ENCODE results near the gene SHISA6. TPM values are rescaled to one million over a fixed set of nuclear protein-coding genes. Genes with fewer than 3 reads are reported as not detected.

Gene SHISA6
- polyA plus RNA-seq, 1 of the 3 experiments (the other 2 are of a cell fraction): not detected

GRCh38 chr17:11561702-11562101 is 320.7 kb downstream of the SHISA6 start:
- no peaks in the 10 kb centered on the region for H3K9me2 ChIP-seq
- H3K27me3 ChIP-seq (ENCODE audit: insufficient read depth): no peaks in the 10 kb centered on the region
- TF ChIP-seq NFIC (IDR thresholded peaks at IDR 0.05; ENCODE audit: borderline replicate concordance) (no peak), MXI1 (IDR thresholded peaks at IDR 0.05; ENCODE audit: low read depth, low read length) (no peak), RFX5 (IDR thresholded peaks at IDR 0.05; ENCODE audit: low read length) (no peak), RXRA (IDR thresholded peaks at IDR 0.05; ENCODE audit: borderline replicate concordance, low read depth) (no peak), JUND (IDR thresholded peaks at IDR 0.05) (no peak), NRF1 (IDR thresholded peaks at IDR 0.05; ENCODE audit: low read depth, low read length) (no peak), TAF1 (IDR thresholded peaks at IDR 0.05; ENCODE audit: borderline replicate concordance, low read depth, low read length) (no peak), GATA2 (CRISPR knock-in tag; IDR thresholded peaks at IDR 0.05) (no peak), FOXJ3 (CRISPR knock-in tag; IDR thresholded peaks at IDR 0.05) (no peak), FOXM1 (IDR thresholded peaks at IDR 0.05; ENCODE audit: low read depth) (no peak), TEAD4 (IDR thresholded peaks at IDR 0.05; ENCODE audit: borderline replicate concordance, insufficient read depth) (no peak), SIN3A (IDR thresholded peaks at IDR 0.05; ENCODE audit: borderline replicate concordance, low read depth, low read length) (no peak)
- TF ChIP-seq, protein P1, sequence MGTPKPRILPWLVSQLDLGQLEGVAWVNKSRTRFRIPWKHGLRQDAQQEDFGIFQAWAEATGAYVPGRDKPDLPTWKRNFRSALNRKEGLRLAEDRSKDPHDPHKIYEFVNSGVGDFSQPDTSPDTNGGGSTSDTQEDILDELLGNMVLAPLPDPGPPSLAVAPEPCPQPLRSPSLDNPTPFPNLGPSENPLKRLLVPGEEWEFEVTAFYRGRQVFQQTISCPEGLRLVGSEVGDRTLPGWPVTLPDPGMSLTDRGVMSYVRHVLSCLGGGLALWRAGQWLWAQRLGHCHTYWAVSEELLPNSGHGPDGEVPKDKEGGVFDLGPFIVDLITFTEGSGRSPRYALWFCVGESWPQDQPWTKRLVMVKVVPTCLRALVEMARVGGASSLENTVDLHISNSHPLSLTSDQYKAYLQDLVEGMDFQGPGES (IDR thresholded peaks at IDR 0.05; ENCODE audit: low read depth, low read length): no peak
- TF ChIP-seq, protein P2, sequence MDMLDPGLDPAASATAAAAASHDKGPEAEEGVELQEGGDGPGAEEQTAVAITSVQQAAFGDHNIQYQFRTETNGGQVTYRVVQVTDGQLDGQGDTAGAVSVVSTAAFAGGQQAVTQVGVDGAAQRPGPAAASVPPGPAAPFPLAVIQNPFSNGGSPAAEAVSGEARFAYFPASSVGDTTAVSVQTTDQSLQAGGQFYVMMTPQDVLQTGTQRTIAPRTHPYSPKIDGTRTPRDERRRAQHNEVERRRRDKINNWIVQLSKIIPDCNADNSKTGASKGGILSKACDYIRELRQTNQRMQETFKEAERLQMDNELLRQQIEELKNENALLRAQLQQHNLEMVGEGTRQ (IDR thresholded peaks at IDR 0.05; ENCODE audit: borderline replicate concordance, low read depth, low read length): no peak
- H3F3A ChIP-seq (replicated peaks; ENCODE audit: insufficient read depth): no peaks in the 10 kb centered on the region
- H3K4me3 ChIP-seq (ENCODE audit: low read depth in 2 of 2, low read length in 1 of 2): no peak overlapping the region
- H3K4me1 ChIP-seq (ENCODE audit: control insufficient read depth in 1 of 2, insufficient read depth in 2 of 2, low read depth in 1 of 2, low read length in 1 of 2): no peaks in the 10 kb centered on the region; a peak in 1 of 4 replicates
- no peaks in the 10 kb centered on the region for H3K79me2 ChIP-seq (ENCODE audit: insufficient read depth)
- no peak overlapping the region for H2AFZ ChIP-seq (ENCODE audit: low read depth)
- H3K9me3 ChIP-seq: no peaks in the 10 kb centered on the region
- H3K36me3 ChIP-seq (replicated peaks in 1 of 2; ENCODE audit: control insufficient read depth in 1 of 2, insufficient read depth in 2 of 2, low read length in 1 of 2): no peaks in the 10 kb centered on the region
- no peak overlapping the region for H3K9ac ChIP-seq
- no peaks in the 10 kb centered on the region for H4K20me1 ChIP-seq (ENCODE audit: insufficient read depth)
- DNase-seq: no peak
- CTCF ChIA-PET: interaction anchor here (1.0 to 1.3 kb wide), 2 partner anchors 19 to 83 kb away, joined by 3 to 4 read pairs; no protein-coding TSS in a partner anchor
- H3K27ac ChIP-seq (ENCODE audit: low read depth in 2 of 2, low read length in 1 of 2): no peak overlapping the region
- no peak overlapping the region for H3K4me2 ChIP-seq
- POLR2A ChIA-PET: no interaction called here
- WGBS (ENCODE audit: low lambda C conversion rate): 19% methylated on average over 2 of the region's 2 CpGs

DNA sequence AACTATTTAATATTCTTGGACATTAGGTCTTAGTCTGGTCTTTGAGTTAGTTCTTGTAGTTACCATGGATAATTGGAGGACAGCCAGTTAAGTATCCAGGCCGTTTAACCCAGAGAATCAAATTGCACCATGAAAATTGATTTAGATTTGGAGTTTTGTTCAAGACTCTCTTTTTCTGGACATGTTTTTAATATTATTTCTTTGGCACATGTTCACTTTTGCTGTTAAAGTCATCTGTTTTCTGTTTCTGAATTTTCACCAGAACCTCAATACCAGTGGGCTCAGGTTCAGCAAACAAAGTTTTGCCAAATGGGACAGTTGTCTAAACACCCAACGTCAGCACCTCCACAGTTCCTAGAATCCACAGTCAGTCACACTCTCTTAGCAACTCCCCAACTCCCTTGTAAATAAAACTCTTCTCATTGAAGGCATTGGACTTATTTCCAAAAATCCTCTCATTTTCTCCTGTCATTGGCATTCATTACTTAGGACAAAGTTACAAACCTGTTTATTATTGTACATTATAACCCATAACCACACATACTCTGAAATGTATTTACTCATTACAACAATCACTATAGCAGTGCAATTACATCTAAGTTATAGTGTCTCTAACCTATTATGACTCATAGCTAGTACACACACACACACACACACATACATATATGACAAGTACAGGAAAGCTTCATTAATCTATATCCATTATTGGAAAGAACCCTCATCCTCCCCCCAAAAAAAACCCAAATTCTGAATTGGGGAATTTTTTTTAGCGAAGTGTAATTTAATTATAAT is 323.8 kb downstream of the SHISA6 start:
- Histone ChIP-seq H4K20me1 (ENCODE audit: insufficient read depth) (no peaks in the 10 kb centered on the region), H3K9me3 (no peaks in the 10 kb centered on the region), H3K4me2 (no peak overlapping the region), H2AFZ (ENCODE audit: low read depth) (no peak overlapping the region), H3K27me3 (ENCODE audit: insufficient read depth) (no peaks in the 10 kb centered on the region), H3K4me1 (ENCODE audit: control insufficient read depth in 1 of 2, insufficient read depth in 2 of 2, low read depth in 1 of 2, low read length in 1 of 2) (no peaks in the 10 kb centered on the region; a peak in 1 of 4 replicates), H3F3A (replicated peaks; ENCODE audit: insufficient read depth) (no peaks in the 10 kb centered on the region), H3K4me3 (ENCODE audit: low read depth in 2 of 2, low read length in 1 of 2) (no peak overlapping the region), H3K9ac (no peak overlapping the region), H3K9me2 (no peaks in the 10 kb centered on the region), H3K79me2 (ENCODE audit: insufficient read depth) (no peaks in the 10 kb centered on the region), H3K36me3 (replicated peaks in 1 of 2; ENCODE audit: control insufficient read depth in 1 of 2, insufficient read depth in 2 of 2, low read length in 1 of 2) (no peaks in the 10 kb centered on the region), H3K27ac (ENCODE audit: low read depth in 2 of 2, low read length in 1 of 2) (no peak overlapping the region)
- WGBS (ENCODE audit: low lambda C conversion rate): 10% methylated on average over 3 of the region's 3 CpGs
- no peak for DNase-seq
- ChIA-PET CTCF (interaction anchor here (1.0 kb wide), 1 partner anchor 918 kb away, joined by 3 read pairs; no protein-coding TSS in a partner anchor), POLR2A (no interaction called here)
- TF ChIP-seq, protein P2 (IDR thresholded peaks at IDR 0.05; ENCODE audit: borderline replicate concordance, low read depth, low read length): no peak
- TF ChIP-seq TAF1 (IDR thresholded peaks at IDR 0.05; ENCODE audit: borderline replicate concordance, low read depth, low read length): no peak
- TF ChIP-seq, protein P3, sequence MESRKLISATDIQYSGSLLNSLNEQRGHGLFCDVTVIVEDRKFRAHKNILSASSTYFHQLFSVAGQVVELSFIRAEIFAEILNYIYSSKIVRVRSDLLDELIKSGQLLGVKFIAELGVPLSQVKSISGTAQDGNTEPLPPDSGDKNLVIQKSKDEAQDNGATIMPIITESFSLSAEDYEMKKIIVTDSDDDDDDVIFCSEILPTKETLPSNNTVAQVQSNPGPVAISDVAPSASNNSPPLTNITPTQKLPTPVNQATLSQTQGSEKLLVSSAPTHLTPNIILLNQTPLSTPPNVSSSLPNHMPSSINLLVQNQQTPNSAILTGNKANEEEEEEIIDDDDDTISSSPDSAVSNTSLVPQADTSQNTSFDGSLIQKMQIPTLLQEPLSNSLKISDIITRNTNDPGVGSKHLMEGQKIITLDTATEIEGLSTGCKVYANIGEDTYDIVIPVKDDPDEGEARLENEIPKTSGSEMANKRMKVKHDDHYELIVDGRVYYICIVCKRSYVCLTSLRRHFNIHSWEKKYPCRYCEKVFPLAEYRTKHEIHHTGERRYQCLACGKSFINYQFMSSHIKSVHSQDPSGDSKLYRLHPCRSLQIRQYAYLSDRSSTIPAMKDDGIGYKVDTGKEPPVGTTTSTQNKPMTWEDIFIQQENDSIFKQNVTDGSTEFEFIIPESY (IDR thresholded peaks at IDR 0.05; ENCODE audit: borderline replicate concordance, low read depth): no peak
- no peak for TF ChIP-seq SIN3A (IDR thresholded peaks at IDR 0.05; ENCODE audit: borderline replicate concordance, low read depth, low read length)
- no peak for TF ChIP-seq FOXJ3 (CRISPR knock-in tag; IDR thresholded peaks at IDR 0.05)
- TF ChIP-seq POLR2AphosphoS5 (IDR thresholded peaks at IDR 0.05; ENCODE audit: low read depth, low read length): no peak
- no peak for TF ChIP-seq REST (IDR thresholded peaks at IDR 0.05; ENCODE audit: low read depth, low read length)

Measured in SK-N-SH (cell line).